WTC11 (cell line): ENCODE results near the gene GATB.

Experiments
- JUN ChIP-seq: sonication (generic); formaldehyde crosslinking; IDR thresholded peaks from 2 replicates; pipeline ENCODE4 v1.8.0; 2023; ENCODE audit warnings: mild to moderate bottlenecking, missing genetic modification reagents
- NR2C2 ChIP-seq: sonication (generic); formaldehyde crosslinking; IDR thresholded peaks from 2 replicates; pipeline ENCODE4 v1.8.0; 2022; ENCODE audit warnings: mild to moderate bottlenecking, missing genetic modification reagents
- SP1 ChIP-seq: sonication (generic); formaldehyde crosslinking; conservative IDR thresholded peaks from 2 replicates; pipeline ENCODE4 v1.8.1; 2022; ENCODE audit warnings: missing genetic modification reagents
- ZBTB21 ChIP-seq: sonication (generic); formaldehyde crosslinking; IDR thresholded peaks from 2 replicates; pipeline ENCODE4 v1.8.1; 2023; ENCODE audit warnings: mild to moderate bottlenecking, missing genetic modification reagents, borderline replicate concordance
- ZNF232 ChIP-seq: sonication (generic); formaldehyde crosslinking; IDR thresholded peaks from 2 replicates; pipeline ENCODE4 v1.8.0; 2022; ENCODE audit warnings: mild to moderate bottlenecking, missing genetic modification reagents
- ZNF263 ChIP-seq: sonication (generic); formaldehyde crosslinking; IDR thresholded peaks from 2 replicates; pipeline ENCODE4 v1.8.1; 2022; ENCODE audit warnings: low read depth, mild to moderate bottlenecking, moderate library complexity, missing genetic modification reagents
- TF ChIP-seq, protein P1 (sequence below): sonication (generic); formaldehyde crosslinking; IDR thresholded peaks from 2 replicates; pipeline ENCODE4 v1.8.1; 2023; ENCODE audit warnings: mild to moderate bottlenecking, missing genetic modification reagents
- TF ChIP-seq, protein P2 (sequence below): sonication (generic); formaldehyde crosslinking; IDR thresholded peaks from 2 replicates; pipeline ENCODE4 v1.8.1; 2023; ENCODE audit warnings: mild to moderate bottlenecking, missing genetic modification reagents, moderate library complexity

DNA sequence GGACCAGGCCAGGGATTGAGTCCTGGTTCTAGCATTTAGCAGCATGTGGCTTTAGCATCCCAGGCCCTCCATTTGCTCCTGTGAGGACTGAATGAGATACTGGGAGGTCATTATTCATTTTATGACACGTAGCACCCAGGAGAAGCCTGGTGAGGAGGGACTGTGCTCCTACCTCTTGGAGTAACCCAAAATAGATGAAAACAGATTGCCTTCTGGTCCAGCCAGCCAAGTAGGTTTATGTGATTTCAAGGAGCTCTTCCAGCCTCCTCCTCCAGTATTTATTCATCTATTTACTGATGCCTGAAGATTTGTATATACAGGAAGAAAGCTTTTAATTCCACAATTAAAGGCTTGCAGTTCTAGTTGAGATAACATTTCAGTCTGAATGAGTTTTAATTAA is 109.3 kb downstream of the GATB start:
- TF ChIP-seq NR2C2 (CRISPR knock-in tag) = no peak
- TF ChIP-seq, protein P1, sequence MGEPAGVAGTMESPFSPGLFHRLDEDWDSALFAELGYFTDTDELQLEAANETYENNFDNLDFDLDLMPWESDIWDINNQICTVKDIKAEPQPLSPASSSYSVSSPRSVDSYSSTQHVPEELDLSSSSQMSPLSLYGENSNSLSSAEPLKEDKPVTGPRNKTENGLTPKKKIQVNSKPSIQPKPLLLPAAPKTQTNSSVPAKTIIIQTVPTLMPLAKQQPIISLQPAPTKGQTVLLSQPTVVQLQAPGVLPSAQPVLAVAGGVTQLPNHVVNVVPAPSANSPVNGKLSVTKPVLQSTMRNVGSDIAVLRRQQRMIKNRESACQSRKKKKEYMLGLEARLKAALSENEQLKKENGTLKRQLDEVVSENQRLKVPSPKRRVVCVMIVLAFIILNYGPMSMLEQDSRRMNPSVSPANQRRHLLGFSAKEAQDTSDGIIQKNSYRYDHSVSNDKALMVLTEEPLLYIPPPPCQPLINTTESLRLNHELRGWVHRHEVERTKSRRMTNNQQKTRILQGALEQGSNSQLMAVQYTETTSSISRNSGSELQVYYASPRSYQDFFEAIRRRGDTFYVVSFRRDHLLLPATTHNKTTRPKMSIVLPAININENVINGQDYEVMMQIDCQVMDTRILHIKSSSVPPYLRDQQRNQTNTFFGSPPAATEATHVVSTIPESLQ (CRISPR knock-in tag) = no peak
- TF ChIP-seq, protein P2, sequence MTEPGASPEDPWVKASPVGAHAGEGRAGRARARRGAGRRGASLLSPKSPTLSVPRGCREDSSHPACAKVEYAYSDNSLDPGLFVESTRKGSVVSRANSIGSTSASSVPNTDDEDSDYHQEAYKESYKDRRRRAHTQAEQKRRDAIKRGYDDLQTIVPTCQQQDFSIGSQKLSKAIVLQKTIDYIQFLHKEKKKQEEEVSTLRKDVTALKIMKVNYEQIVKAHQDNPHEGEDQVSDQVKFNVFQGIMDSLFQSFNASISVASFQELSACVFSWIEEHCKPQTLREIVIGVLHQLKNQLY (CRISPR knock-in tag) = no peak
- no peak for TF ChIP-seq ZBTB21 (CRISPR knock-in tag)
- TF ChIP-seq JUN (CRISPR knock-in tag) = no peak
- no peak for TF ChIP-seq ZNF263 (CRISPR knock-in tag)
- no peak for TF ChIP-seq SP1 (CRISPR knock-in tag)
- no peak for TF ChIP-seq ZNF232 (CRISPR knock-in tag)
